Activated CD8-positive, alpha-beta memory T cell treated with anti-CD3 and anti-CD28 coated beads for 24 hours (primary cell): ENCODE results near the gene TOP2A.

Experiments used
- DNase-seq: peaks from one replicate; pipeline ENCODE4 v3.0.0-alpha.2; 2020

Gene TOP2A

DNA sequence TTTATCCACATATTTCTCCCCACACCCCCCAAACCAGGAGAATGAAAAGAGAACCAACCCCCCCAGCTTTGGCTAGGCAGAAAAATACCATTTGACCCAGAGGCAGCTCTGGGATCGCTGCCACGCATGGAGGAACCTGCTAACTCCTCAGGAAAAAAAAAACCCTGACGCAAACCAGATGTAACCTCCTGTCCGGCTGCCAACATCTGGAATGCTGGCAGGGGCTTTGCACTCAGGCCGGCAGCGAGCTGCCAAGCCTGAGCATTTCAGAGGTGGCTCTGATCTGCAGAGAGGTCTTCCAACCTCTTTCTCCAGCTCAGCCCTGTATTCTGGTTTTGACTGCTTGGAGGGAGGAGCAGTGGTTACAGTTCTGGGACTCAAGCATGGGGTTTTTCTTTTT lies 33.7 kb upstream of the TOP2A start:
- no peak for DNase-seq

DNA sequence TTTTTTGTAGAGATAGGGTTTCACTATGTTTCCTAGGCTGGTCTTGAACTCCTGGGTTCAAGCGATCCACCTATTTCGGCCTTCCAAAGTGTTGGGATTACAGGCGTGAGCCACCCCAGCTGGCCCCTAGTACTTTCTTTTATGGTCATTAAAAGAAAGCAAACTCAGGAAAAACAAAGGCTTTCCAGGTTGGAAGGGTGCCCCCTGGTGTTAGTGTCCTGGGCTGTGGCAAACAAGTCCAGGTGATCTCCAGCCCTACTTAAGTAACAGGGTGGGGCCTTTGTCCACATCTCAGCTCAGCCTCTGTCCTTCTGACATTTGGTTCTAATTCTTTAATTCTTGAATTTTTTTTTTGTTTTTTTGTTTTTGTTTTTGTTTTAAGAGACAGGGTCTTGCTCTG lies 32.5 kb upstream of the TOP2A start:
- DNase-seq: peak; percentile 73

DNA sequence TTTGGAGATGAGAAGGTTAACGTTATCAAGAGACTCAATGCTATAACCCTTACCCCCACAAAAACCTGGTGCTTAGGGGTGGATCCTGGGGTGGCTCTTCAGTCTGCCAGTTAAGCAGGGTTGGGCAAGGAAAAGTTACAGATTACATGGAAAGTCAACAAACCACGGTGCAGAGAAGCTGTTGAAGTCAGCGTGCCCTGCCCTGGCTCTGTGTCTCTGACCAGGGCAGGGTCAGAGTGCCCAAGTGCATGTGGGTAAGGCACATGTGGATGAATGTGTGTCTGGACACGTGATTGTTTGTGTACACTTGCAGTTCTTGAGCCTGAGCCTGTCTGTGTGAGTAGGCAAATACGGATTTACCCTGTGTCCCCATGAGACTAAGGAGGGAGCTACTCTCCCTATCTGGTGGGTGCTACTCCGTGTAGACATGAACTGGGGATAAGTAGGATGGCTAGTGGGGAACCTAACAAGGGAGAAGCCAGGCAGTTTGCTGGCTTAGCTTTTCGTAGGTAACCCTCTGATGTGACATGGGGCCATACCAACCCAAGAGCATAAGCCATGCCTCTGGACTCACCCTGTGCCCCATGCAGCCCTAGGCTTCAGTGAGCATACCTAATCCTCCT lies 31.1 kb upstream of the TOP2A start:
- DNase-seq: no peak

DNA sequence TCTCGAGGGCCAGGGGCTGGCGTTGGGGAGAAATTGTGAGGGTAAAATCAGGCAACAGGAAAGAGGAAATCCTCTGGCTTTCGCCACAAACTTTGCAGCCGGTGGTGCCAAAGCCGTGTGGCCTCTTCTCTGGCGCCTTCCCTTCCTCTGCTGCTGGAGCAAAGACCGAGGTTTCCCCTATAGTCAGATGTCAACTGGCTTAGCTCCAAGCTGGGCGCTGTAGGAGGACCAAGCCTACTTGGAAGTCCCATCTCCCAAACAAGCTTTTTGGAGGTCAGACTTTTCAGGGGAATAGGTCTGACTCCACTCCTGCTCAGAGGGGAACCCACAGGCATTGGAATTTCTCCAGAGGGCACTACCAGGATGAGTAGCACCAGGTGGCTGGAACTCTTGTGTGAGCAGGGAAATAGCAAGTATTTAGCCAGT lies 30.5 kb upstream of the TOP2A start:
- DNase-seq: no peak

DNA sequence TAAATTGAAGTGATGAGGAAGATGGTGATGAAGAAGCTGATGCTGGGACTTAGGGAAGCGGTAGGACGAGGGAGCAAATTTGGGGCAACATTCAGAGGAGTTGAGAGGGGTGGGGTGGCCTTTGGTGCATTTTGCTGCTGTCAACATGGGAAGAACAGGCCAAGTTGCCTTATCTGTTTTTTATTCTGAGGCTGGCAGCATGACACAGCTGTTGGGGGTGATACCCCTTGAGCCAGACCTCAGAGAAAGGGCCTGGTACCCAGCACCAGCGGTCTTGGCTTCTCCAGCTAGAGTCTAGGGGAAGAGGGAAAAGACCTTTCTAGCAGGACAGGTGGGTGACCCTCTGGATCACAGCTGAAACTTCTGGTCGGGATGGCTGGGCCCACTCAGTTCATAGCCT lies 30.1 kb upstream of the TOP2A start:
- DNase-seq: no peak

DNA sequence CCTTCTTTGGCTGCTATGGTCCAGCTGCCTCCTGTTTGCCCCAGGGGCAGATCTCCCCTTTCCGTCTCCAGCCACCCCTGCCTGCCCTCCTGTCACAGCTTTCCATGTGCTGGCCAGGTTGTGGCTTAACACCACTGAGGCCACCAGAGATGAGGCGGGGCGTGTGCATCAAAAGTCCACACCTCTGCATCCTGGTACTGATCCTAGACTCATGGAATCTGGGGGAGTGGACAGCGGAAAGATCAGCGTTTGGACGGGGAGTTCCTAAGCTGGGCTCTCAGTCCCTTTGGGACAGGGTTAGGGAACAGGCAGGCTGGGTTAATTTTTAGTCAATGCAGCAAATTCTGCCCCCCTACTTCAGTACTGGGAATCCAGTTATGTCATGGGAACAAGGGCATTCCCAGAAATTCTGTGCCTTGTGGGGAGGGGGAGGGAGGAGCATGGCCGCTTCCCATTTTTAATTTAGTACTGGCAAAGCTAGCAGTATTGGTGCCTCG lies 29.5 kb upstream of the TOP2A start:
- no peak for DNase-seq

DNA sequence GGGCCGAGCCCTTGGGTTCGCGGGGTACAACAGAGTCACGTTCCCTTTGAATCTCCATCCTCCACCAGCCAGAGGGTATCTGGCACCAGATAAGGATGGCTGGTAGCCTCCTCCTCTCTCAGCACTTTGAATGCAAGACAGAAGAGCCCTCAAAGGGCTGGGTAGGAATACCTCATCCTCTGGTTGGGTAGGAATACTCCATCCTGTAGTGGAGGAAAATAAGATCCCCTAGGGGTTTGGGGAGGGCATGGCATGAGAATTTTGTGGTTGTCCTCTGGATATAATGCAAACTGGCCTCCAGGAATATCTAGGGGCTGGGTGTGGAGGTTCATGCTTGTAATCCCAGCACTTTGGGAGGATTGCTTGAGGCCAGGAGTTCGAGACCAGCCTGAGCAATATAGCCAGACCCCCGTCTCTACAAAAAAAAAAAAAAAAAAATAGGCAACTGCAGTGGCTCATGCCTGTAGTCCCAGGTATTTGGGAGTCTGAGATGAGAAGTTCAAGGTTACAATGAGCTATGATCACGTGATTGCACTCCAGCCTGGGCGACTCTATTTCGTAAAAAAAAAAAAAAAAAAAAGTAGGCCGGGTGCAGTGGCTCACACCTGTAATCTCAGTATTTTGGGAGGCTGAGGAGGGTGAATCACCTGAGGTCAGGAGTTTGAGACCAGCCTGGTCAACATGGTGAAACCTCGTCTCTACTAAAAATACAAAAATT lies 28.2 kb upstream of the TOP2A start:
- DNase-seq: no peak

DNA sequence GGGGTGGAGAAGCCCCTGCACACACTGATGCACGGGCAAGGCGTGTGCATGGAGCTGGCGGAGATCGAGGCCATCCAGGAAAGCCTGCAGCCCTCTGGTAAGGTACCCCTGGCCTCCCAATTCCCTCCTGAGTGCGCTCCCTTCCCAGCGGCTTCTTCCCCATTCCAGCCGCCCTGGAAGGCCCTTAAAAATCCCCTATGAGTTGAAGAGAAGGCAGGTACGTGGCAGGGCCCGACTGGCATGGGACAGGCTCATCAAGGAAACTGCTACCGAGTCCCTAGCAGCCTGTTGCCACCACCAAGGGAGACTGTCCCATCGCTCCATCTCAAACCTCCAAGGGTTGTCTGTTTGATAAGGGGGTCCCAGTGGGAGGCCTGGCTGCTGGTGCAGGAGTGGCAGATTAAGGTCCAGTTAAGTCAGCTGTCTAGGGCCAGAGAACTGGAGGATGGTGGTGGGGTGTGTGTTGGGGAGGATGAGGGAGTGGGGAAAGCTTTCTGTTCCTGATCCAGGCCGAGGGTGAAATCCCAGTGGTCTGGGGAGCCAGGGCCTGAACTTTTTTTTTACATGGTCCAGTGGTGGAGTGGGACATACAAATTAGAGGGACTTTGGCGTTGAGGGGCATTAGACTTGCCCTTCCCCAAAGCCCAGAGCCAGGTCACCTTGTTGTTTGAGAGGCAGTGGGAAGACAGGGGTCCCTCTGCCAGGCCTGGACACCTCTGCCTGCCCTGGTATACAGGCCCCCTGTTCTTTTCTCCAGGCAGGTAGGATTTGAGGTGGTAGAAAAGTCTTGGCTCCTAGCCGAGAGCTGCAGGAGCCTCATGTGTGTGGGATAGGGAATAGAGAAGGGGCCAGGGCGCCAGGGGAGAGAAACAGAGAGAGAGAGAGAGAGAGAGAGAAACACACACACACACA lies 26.5 kb upstream of the TOP2A start:
- peak; percentile 77 for DNase-seq

DNA sequence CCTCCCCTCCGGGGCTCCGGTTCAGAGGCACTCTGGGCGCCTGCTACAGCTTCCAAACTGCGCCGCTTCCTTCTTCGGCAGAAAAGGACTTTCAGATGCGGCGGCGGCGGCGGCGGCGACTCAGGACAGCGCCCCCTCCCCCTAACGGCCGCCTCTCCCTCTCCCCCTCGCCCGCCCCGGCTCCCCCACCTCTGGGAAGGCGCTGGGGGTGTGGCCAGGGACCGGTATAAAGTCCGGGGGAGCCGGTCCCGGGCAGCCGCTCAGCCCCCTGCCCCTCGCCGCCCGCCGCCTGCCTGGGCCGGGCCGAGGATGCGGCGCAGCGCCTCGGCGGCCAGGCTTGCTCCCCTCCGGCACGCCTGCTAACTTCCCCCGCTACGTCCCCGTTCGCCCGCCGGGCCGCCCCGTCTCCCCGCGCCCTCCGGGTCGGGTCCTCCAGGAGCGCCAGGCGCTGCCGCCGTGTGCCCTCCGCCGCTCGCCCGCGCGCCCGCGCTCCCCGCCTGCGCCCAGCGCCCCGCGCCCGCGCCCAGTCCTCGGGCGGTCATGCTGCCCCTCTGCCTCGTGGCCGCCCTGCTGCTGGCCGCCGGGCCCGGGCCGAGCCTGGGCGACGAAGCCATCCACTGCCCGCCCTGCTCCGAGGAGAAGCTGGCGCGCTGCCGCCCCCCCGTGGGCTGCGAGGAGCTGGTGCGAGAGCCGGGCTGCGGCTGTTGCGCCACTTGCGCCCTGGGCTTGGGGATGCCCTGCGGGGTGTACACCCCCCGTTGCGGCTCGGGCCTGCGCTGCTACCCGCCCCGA lies 25.7 kb upstream of the TOP2A start, which contains the start of gene IGFBP4:
Gene IGFBP4 (plus strand): TSS at position 255 of the 792 bp plus-strand sequence. CDS start 286 bp downstream, at position 541.
- peak; percentile 86 for DNase-seq

DNA sequence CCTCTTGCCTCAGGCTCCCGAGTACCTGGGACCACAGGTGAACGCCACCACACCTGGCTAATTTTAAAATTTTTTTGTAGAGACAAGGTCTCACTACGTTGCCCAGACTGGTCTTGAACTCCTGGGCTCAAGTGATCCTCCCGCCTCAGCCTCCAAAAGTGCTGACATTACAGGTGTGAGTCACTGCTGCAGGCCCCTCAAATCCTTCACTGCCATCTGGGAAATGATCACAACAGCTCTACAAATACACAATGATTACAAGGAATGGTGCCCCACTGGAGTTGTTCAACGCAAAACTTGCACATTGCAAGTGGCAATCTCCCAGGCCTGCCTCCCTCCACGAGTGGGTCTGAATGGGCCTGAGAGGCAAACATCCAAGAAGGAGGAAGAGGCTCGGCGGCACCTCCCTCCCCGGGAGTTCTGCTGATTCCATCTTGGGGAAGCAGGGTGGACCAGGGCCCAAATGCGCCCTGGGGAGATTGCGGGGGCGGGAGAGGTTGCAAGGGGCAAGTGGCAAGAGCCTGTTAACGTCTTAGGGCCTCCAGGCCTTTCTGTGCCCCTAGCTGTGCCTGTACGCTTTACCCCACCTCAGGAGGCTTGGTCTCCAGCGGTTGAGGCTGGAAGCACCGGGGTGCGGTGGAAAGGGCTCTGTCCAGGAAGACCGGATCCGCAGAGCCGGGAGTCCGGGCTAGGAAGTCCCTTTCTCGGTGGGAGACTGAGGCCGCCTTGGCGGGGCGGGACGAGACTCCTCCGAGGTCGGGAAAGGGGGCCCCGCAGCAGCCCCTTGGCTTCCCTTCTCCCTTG lies 24.9 kb upstream of the TOP2A start:
- no peak for DNase-seq

DNA sequence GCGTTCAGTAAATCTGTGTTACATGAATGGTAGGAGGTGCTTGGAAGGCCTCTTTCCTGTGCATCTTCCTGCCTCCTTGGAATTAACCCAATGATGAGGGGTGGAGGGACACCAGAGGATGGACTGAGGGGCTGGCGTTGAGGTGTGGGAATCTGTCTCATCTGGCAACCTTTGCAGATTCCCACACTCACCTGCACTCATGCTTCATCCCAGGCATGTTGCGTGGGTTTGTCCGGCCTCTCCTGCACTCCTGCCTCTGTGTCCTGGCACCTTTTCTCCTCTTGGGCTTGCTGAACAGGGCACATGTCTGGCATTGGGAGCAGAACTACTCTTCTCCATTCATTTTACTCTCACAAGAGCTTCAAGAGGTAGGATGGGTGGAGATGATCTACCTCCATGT lies 22.5 kb upstream of the TOP2A start:
- DNase-seq: no peak

DNA sequence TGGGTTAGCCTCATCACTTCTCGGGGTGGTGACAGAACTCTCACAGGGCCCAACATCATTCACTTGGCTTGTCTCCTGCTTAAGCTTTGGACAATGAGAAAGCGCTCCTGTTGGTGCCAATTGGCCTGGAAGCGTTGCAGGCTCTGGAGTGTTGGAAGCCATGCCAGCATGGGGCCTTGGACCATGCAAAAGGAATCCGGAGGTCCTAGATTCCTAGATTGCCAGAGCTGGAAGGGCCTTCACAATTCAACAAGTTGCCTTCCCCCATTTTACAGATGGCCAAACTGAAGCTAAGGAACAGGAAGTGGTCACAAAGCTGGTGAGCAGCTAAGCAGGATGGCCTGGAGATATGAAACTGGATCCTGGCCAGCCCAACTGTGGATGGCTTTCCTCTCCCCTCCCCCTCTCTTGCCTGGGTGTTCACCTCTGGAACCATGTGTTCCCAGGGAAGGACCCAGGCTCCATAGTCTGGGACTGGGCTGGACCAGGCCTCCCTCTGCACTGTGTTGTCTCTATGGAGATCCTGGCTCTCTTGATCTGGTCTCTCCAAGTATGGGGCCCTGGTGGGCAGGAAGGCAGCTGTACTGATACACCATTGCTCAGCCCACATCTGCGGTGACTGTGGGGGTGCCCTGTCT lies 19.5 kb upstream of the TOP2A start:
- no peak for DNase-seq

DNA sequence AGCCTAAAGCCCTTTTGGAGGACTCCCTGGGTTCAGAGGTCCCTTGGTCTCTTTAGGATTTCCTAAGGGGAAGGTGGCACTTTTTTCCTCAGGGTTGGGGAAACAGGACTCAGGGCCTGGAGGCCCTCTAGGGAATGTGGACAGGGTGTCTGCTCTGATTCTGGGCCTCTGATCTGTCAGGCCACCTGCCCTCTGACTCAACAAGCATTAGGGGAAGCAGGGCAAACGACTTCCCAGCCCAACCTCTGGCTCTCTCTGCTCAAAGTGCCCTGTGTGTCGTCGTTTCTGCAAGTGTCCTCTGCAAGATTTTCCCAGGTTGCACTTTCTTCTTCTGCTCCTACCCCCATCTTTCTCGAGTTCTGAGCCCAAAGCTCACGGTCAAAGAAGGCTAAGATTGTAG lies 18.9 kb upstream of the TOP2A start:
- no peak for DNase-seq

DNA sequence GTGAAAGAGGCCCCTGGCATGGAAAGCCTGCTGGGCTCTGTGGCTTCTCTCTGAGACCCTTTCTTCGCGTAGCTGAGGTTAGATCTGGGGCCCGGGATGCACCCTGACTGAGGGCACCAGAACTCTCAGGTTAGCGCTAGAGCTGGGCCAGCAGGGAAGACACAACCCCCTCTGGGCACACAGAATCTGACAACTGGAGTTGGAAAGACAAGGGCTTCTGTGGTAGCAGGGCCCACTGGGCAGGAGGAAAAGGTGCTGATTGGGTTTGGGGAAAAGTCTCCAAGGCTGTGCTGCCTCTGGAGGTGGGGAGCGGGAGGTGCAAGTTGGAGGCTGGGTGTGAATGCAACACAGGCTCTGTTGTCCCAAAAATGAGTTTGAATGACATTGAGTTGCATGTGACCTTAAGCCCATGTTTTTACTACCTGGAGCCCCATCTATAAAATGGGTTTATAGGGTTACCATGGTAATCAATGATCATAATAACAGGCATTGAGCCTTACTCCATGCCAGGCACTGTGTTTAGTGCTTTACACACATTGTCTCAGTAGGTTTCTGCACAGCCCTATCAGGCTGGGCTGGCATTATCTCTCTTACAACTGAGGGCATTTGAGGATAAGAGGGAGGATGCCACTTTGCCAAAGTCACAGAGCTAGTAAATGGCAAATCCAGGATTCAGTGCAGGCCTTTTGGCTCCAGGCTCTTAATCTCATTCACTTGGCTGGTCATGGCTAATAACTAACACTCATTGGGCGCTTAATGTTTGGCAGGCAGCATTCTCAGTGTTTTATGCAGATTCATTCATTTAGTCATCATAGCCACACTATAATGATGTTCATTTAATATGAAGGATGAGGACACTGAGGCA lies 16.1 kb upstream of the TOP2A start:
- no peak for DNase-seq

DNA sequence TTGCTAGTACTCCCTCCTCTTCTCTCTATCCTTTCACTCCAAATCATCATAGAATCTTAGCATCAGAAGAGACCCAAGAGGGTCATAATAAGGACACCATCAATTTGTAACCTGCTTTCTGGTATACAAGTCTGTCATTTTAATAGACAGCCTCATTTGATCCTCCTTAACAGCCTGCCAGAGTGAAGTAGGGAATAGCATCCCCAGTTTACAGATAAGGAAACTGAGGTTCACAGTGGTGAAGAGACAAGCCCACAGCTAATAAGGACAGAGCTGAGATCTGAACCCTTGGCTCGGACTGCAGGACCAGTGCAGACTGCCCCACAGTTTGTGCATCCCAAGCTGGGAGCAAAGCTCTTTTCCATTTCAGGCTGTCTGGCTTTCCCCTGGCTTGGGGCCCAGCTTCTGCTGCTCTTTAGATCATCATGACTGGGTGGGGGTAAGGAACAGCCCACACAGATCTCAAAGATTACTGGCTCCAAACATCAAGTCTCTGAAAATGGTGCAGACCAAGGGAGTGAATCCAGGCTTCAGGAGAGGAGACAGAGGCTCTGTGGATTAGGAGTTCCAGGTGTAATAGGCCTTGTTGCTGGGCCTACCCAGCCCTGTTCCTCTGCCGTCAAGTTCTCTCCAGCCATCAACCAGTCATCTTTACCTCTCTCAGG lies 15.3 kb upstream of the TOP2A start:
- DNase-seq: no peak

DNA sequence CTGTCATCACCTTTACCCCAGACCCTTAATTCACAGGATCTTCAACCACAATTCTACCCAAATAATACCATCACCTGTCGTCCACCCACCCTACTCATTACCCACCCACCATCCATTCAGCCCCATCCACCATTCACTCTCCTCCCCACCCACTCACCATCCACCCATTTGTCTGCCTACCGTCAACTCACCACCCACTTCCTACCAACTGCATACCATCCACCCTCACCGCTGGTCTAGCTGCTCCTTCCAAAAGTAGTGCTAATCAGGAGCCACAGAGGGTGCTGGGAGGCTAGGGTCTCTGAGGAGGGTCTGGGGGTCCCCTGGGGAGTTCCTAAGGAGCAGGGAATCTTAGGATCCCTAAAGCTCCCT lies 13.5 kb upstream of the TOP2A start:
- DNase-seq: no peak

DNA sequence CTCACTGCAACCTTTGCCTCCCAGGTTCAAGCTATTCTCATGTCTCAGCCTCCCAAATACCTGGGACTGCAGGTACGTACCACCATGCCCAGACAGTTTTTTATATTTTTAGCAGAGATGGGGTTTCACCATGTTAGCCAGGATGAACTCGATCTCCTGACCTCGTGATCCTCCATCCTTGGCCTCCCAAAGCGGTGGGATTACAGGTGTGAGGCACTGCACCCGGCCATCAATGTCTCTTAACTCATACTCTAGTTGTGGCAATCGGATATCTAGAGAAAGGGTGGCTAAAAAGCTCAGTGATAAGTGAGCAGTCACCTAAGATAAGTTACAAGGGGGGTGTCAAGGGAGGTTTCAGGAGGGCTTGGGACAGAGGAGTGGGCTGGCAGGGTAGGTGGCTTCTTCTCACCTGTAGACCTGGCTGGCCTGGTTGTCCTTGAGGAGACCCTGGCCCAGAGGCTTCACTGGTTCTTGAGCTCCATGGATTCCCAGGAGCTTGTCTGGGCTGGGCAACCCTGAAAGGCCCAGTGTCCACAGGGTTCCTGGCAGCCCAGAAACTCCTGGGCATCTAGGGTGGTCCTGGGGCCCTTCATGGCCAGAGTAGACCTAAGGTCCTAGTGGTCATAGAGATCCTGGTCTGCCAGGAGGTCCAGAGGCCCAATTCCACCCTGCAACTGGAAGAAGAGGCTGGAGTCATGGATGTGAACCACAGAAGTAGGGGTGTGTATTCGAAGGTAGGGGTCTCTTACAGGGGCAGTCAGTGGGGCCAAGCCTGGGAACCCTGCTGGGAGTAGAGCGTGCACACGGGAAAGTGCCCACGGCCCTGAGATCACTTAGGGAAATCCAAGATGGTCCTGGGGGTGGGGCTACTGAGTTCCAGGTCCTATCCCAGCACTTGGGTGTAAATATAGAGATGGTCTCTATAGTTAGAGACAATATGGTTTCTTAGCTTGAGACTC lies 12.9 kb upstream of the TOP2A start:
- peak; percentile 45 for DNase-seq

DNA sequence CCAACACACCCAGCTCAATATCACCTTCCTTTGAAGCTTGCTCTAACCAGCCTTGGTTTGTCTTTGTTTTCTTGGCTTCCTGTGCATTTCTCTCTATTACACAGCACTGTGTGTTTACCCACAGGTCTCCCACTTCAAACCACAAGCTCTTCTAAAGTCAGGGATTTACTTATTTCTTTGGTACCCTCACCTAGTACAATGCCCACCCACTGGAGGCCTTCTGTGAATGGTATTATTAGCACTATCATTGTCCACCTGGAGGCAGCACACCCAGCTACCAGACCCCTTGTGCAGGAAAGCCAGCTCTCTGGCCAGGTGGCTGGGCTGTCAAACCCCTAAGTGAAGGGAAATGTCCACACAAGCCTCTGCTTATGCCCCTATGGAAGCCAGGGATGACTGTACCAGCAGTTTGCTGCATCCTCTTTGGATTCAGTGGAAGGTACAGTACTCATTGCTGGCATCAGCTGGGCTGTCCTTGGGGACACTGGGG lies 9.4 kb upstream of the TOP2A start:
- peak; percentile 61 for DNase-seq
